ENCODE results near the gene SLIT1. TPM values are rescaled to one million over a fixed set of nuclear protein-coding genes. Genes with fewer than 3 reads are reported as not detected.

The SLIT1 gene
- total RNA-seq, 6 experiments from 2014 or later: 0.04 to 0.29 (median 0.12) TPM; not detected in 1

GRCh38 chr10:97127509-97127908, 58.2 kb downstream of the SLIT1 start:
- WGBS (ENCODE audit: insufficient coverage, low coverage, low lambda C conversion rate, missing lambda C conversion rate): 60% methylated on average over 3 of the region's 7 CpGs
- Histone ChIP-seq H3K4me3 (no peak overlapping the region), H3K36me3 (no peaks in the 10 kb centered on the region), H3K27ac (no peak overlapping the region), H3K9me3 (no peaks in the 10 kb centered on the region), H3K4me1 (no peaks in the 10 kb centered on the region), H3K27me3 (no peaks in the 10 kb centered on the region)
- intact Hi-C loops (cut with DNase I): no loop called here
- ATAC-seq (peak in 1 of 4 donors; percentile 8), DNase-seq (no peak)
- TF ChIP-seq CTCF (IDR thresholded peaks at IDR 0.05) (no peak), POLR2A (IDR thresholded peaks at IDR 0.05) (no peak)

GRCh38 chr10:97124211-97124610, 61.5 kb downstream of the SLIT1 start:
- Histone ChIP-seq H3K4me3 (no peak overlapping the region), H3K27me3 (no peaks in the 10 kb centered on the region), H3K4me1 (no peaks in the 10 kb centered on the region), H3K27ac (no peak overlapping the region), H3K36me3 (no peaks in the 10 kb centered on the region), H3K9me3 (no peaks in the 10 kb centered on the region)
- intact Hi-C loops (cut with DNase I): no loop called here
- TF ChIP-seq CTCF (IDR thresholded peaks at IDR 0.05) (no peak), POLR2A (IDR thresholded peaks at IDR 0.05) (no peak)
- DNase-seq (no peak), ATAC-seq (no peak)
- 47% methylated on average over 2 of the region's 5 CpGs for WGBS (ENCODE audit: insufficient coverage, low coverage, low lambda C conversion rate, missing lambda C conversion rate)

- H3K27ac ChIP-seq: no peak overlapping the region
- no peaks in the 10 kb centered on the region for H3K27me3 ChIP-seq
- no peak for DNase-seq
- ATAC-seq: no peak
- no peak overlapping the region for H3K4me3 ChIP-seq
- no peak for TF ChIP-seq POLR2A (IDR thresholded peaks at IDR 0.05)
- TF ChIP-seq CTCF (IDR thresholded peaks at IDR 0.05): no peak
- intact Hi-C loops (cut with DNase I): no loop called here
- H3K9me3 ChIP-seq: no peaks in the 10 kb centered on the region
- WGBS (ENCODE audit: insufficient coverage, low coverage, low lambda C conversion rate, missing lambda C conversion rate): 50% methylated on average over 5 of the region's 5 CpGs
- H3K36me3 ChIP-seq: no peaks in the 10 kb centered on the region
- H3K4me1 ChIP-seq: no peaks in the 10 kb centered on the region
These were observed 62.0 kb downstream of the SLIT1 start for GRCh38 chr10:97123765-97124164.

- H3K36me3 ChIP-seq: no peaks in the 10 kb centered on the region
- intact Hi-C loops (cut with DNase I): no loop called here
- no peaks in the 10 kb centered on the region for H3K27me3 ChIP-seq
- no peaks in the 10 kb centered on the region for H3K4me1 ChIP-seq
- DNase-seq (no peak), ATAC-seq (no peak)
- H3K9me3 ChIP-seq: no peaks in the 10 kb centered on the region
- H3K4me3 ChIP-seq: no peak overlapping the region
- TF ChIP-seq POLR2A (IDR thresholded peaks at IDR 0.05): no peak
- TF ChIP-seq CTCF (IDR thresholded peaks at IDR 0.05): no peak
- H3K27ac ChIP-seq: no peak overlapping the region
- whole genome bisulfite sequencing (ENCODE audit: insufficient coverage, low coverage, low lambda C conversion rate, missing lambda C conversion rate): 47% methylated on average over 3 of the region's 4 CpGs
These were observed 64.7 kb downstream of the SLIT1 start for GRCh38 chr10:97121041-97121440.

- intact Hi-C loops (cut with DNase I): no loop called here
- DNase-seq: no peak
- H3K36me3 ChIP-seq: no peaks in the 10 kb centered on the region
- no peak overlapping the region for H3K27ac ChIP-seq
- TF ChIP-seq POLR2A (IDR thresholded peaks at IDR 0.05) (no peak), CTCF (IDR thresholded peaks at IDR 0.05) (no peak)
- no peak for ATAC-seq
- no peaks in the 10 kb centered on the region for H3K9me3 ChIP-seq
- no peak overlapping the region for H3K4me3 ChIP-seq
- no CpG with 5 or more reads among the region's 15 CpGs for WGBS (ENCODE audit: insufficient coverage, low coverage, low lambda C conversion rate, missing lambda C conversion rate)
- H3K4me1 ChIP-seq: no peaks in the 10 kb centered on the region
- H3K27me3 ChIP-seq: no peaks in the 10 kb centered on the region
These were observed 65.4 kb downstream of the SLIT1 start for GRCh38 chr10:97120370-97120769.
